ENCODE measurements around the gene CREBBP. TPM values are rescaled to one million over a fixed set of nuclear protein-coding genes. Genes with fewer than 3 reads are reported as not detected.

CREBBP gene
- total and polyA plus RNA-seq, 2 donors (not counting 3 experiments of a cell fraction or from before 2014, with no cell fraction given) = 13.8 to 72.7 TPM

GRCh38 chr16:3687021-3687420 is 193.5 kb downstream of the CREBBP start:
- H3K36me3 ChIP-seq (ENCODE audit: control insufficient read depth in 2 of 2, extremely low read depth in 1 of 2, insufficient read depth in 2 of 2, low read length in 2 of 2) = peaks cover 4 to 7% of the 10 kb centered on the region in 2 experiments
- TF ChIP-seq MAX (IDR thresholded peaks at IDR 0.05; ENCODE audit: insufficient read depth, insufficient read length) (no peak), FOS (IDR thresholded peaks at IDR 0.05; ENCODE audit: borderline replicate concordance, insufficient read depth, low read length) (no peak), GATA2 (IDR thresholded peaks at IDR 0.05; ENCODE audit: insufficient read depth, insufficient read length, low read depth, low read length) (no peak), JUN (IDR thresholded peaks at IDR 0.05; ENCODE audit: borderline replicate concordance, insufficient read depth, insufficient read length, low read depth) (no peak), MYC (IDR thresholded peaks at IDR 0.05; ENCODE audit: low read depth, low read length) (no peak), CTCF (IDR thresholded peaks at IDR 0.05; ENCODE audit: extremely low read depth in 1 of 2, insufficient read depth in 1 of 2, low read depth in 1 of 2, low read length in 2 of 2) (no peak), EZH2 (IDR thresholded peaks at IDR 0.05; ENCODE audit: borderline replicate concordance, low read depth, low read length, severe bottlenecking) (no peak), POLR2AphosphoS5 (IDR thresholded peaks at IDR 0.05; ENCODE audit: insufficient read depth, low read depth, low read length) (no peak), POLR2A (IDR thresholded peaks at IDR 0.05; ENCODE audit: low read depth, low read length) (no peak)
- POLR2A ChIA-PET = interaction anchor here (0.7 kb wide), 1 partner anchor 64 kb away, joined by 6 read pairs; no protein-coding TSS in a partner anchor
- H3K27ac ChIP-seq (ENCODE audit: insufficient read depth, low read depth, low read length) = no peak overlapping the region
- CTCF ChIA-PET = interaction anchor here (0.7 to 3.1 kb wide), 3 partner anchors 9 to 271 kb away, joined by 3 to 16 read pairs (median 4); no protein-coding TSS in a partner anchor
- no peak overlapping the region for H3K4me2 ChIP-seq (ENCODE audit: insufficient read depth, low read length)
- H3K9me1 ChIP-seq (replicated peaks; ENCODE audit: control insufficient read depth, extremely low read depth, insufficient read depth, low read length) = no peaks in the 10 kb centered on the region
- FAIRE-seq (no peak), DNase-seq (ENCODE audit: low read depth, low spot score) (no peak)
- no peaks in the 10 kb centered on the region for H3K27me3 ChIP-seq (ENCODE audit: control insufficient read depth in 2 of 2, insufficient read depth in 2 of 2, low read length in 2 of 2)
- H3K79me2 ChIP-seq (ENCODE audit: control insufficient read depth, insufficient read depth, low read length) = no peaks in the 10 kb centered on the region
- no TSS peak for BruUV-seq (replicated peaks)
- no peaks in the 10 kb centered on the region for H4K20me1 ChIP-seq (replicated peaks; ENCODE audit: control insufficient read depth, extremely low read depth, insufficient read depth, low read length)
- dilution Hi-C loops (cut with MboI; ENCODE audit: extremely low pct_ligation_motif_present, low sequenced_read_pairs) = no loop called here
- no peaks in the 10 kb centered on the region for H3K4me1 ChIP-seq (ENCODE audit: control insufficient read depth, extremely low read depth, insufficient read depth, low read length)
- H3K9ac ChIP-seq (replicated peaks; ENCODE audit: extremely low read depth, insufficient read depth, low read length) = no peak overlapping the region
- no peak overlapping the region for H2AFZ ChIP-seq (ENCODE audit: low read depth, low read length)
- H3K9me3 ChIP-seq (replicated peaks; ENCODE audit: control insufficient read depth, insufficient read depth, low read length) = no peaks in the 10 kb centered on the region
- intact Hi-C loops (cut with micrococcal nuclease) = no loop called here
- H3K4me3 ChIP-seq (replicated peaks in 1 of 3; ENCODE audit: insufficient read depth in 1 of 3, low read depth in 1 of 3, low read length in 3 of 3) = no peak overlapping the region

All from endothelial cell of umbilical vein (primary cell).